Stimulated activated CD8-positive, alpha-beta memory T cell treated with anti-CD3 and anti-CD28 coated beads, Interleukin-7, amount 100 ng/mL, for 1 hour (primary cell): ENCODE results near the gene TERC.
"Not testable (repeated sequence)": the region's sequence is repeated elsewhere in the genome, so short reads cannot be mapped to it uniquely, and the experiment has no call there.

Experiments used
- DNase-seq, 2 donors: peaks; one replicate each; pipeline ENCODE4 v3.0.0-alpha.2; 2020; ENCODE audit warnings: low read depth in 2 of 2

TERC gene

GRCh38 chr3:169771497-169772304 is 6.8 kb upstream of the TERC start:
- peak in 1 of 2 donors; percentile 41 for DNase-seq

GRCh38 chr3:169769287-169770181 is 4.7 kb upstream of the TERC start, which contains the start of gene ACTRT3:
Gene ACTRT3 (minus strand): TSS chr3:169769561. CDS start chr3:169769520, 41 bp downstream.
- DNase-seq = peak in 1 of 2 donors; percentile 32

GRCh38 chr3:169764312-169764881 is 463 bp downstream of the TERC start:
- peak in 1 of 2 donors; percentile 29 for DNase-seq

- DNase-seq = no peak
Measured at GRCh38 chr3:169760479-169760878, 4.4 kb downstream of the TERC start.

- DNase-seq = no peak
Measured at GRCh38 chr3:169759256-169759655, 5.6 kb downstream of the TERC start.

- no peak for DNase-seq
Measured at GRCh38 chr3:169758359-169758994, 6.4 kb downstream of the TERC start.

- DNase-seq = no peak
Measured at GRCh38 chr3:169755488-169755887, 9.4 kb downstream of the TERC start.

- DNase-seq = no peak
Measured at GRCh38 chr3:169754711-169755110, 10.1 kb downstream of the TERC start.

GRCh38 chr3:169751875-169752274 is 13.0 kb downstream of the TERC start:
- no peak for DNase-seq

- no peak for DNase-seq
Measured at GRCh38 chr3:169750665-169751064, 14.2 kb downstream of the TERC start.

GRCh38 chr3:169748670-169749069 is 16.2 kb downstream of the TERC start:
- no peak for DNase-seq

- DNase-seq = no peak
Measured at GRCh38 chr3:169746924-169747323, 17.9 kb downstream of the TERC start.

GRCh38 chr3:169744366-169745054 is 20.4 kb downstream of the TERC start:
- DNase-seq = no peak

- no peak for DNase-seq
Measured at GRCh38 chr3:169739067-169739466, 25.8 kb downstream of the TERC start.

- DNase-seq = not testable (repeated sequence)
Measured at GRCh38 chr3:169731857-169732256, 33.0 kb downstream of the TERC start.

- no peak for DNase-seq
Measured at GRCh38 chr3:169722724-169723123, 42.1 kb downstream of the TERC start.

GRCh38 chr3:169718415-169718814 is 46.4 kb downstream of the TERC start:
- DNase-seq = not testable (repeated sequence)
